GM08714 (cell line): ENCODE measurements around the gene CSF1R.

Source experiments
- H3K4me3 ChIP-seq: fragments of 200-500 bp; sonication (Bioruptor generic); 2 replicates; pipeline ENCODE4 v1.5.1; 2014; ENCODE audit warnings: mild to moderate bottlenecking, low read length, inconsistent platforms
- ZNF274 ChIP-seq: IDR thresholded peaks from 2 replicates; pipeline ENCODE4 v1.6.1; 2012; ENCODE audit warnings: mild to moderate bottlenecking, low read depth, low read length

Gene CSF1R

GRCh38 chr5:150077996-150078801, 8.2 kb downstream of the CSF1R start:
- H3K4me3 ChIP-seq: no peak overlapping the region
- TF ChIP-seq ZNF274: no peak

GRCh38 chr5:150077060-150077459, 9.3 kb downstream of the CSF1R start:
- no peak overlapping the region for H3K4me3 ChIP-seq
- TF ChIP-seq ZNF274: no peak

GRCh38 chr5:150075806-150076205, 10.5 kb downstream of the CSF1R start:
- no peak for TF ChIP-seq ZNF274
- no peak overlapping the region for H3K4me3 ChIP-seq

GRCh38 chr5:150075233-150075632, 11.1 kb downstream of the CSF1R start:
- TF ChIP-seq ZNF274: no peak
- no peak overlapping the region for H3K4me3 ChIP-seq

DNA sequence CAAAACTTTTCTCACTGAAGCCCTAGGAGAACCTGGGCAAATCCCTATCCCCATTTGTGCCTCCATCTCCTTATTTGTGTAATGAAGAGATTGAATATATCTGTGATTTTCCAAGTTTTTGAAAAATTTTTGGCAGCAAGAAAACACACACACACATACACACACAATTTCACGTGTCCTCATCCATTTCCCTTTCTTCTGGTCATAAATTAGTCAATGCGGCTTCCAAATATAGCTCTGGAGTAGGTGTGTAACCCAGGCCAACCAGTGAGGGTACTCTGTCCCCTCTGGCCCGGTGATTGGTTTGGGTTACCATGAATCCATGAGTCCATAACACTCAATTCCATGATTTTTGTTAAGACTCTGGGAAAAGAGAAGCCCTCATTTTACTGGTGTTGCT, 12.7 kb downstream of the CSF1R start:
- H3K4me3 ChIP-seq: no peak overlapping the region
- no peak for TF ChIP-seq ZNF274

- TF ChIP-seq ZNF274: no peak
Measured at GRCh38 chr5:150073086-150073625, 13.2 kb downstream of the CSF1R start.

GRCh38 chr5:150070821-150071220, 15.5 kb downstream of the CSF1R start:
- no peak overlapping the region for H3K4me3 ChIP-seq
- TF ChIP-seq ZNF274: no peak

More at GRCh38 chr5:150073086-150073625, 13.2 kb downstream of the CSF1R start:
- no peak overlapping the region for H3K4me3 ChIP-seq

DNA sequence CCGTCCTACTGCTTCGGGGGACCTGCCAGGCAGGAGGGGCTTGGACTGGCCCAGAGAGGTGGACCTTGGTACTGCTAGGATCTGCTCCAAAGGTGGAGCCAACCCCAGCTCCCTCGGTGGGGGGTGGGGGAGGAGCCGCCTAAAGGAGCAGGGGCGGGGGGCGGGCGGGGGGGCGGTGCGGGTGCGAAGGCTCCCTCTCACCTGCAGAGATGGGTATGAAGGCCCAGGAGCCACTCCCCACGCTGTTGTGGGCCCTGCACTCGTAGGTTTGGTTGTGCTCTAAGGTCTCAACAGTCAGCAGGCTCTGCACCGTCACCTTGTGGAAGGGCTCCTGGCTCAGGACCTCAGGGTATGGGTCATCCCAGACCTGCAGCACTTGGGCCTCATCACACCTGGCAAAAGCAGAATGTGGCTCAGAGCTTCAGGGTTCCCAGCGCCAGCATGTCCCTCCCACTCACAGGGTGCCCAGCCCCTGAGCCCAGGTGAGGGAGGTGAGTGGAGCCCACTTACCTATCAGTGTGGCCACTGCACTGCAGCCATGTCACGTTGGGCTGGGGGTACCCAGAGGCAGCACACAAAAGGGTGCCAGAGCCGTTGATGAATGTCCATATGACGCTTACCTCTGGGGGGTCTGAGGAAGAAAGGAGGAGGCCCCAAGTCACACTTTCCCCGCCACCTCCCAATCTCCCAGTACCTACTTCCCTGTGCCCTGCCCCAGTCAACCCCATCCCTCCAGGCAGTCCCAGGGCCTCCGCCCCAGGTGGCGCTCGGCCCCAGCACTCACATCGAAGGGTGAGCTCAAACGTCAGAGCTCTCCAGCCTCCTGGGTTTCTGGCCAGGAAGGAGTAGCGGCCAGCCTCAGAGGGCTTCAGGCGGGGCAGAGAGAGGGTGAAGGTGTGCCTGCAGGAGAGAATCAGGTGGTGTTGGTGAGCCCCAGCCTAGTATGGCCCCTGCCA, 16.4 kb downstream of the CSF1R start:
- H3K4me3 ChIP-seq: no peak overlapping the region
- TF ChIP-seq ZNF274: no peak

GRCh38 chr5:150068961-150069645, 17.3 kb downstream of the CSF1R start:
- H3K4me3 ChIP-seq: no peak overlapping the region
- TF ChIP-seq ZNF274: no peak

DNA sequence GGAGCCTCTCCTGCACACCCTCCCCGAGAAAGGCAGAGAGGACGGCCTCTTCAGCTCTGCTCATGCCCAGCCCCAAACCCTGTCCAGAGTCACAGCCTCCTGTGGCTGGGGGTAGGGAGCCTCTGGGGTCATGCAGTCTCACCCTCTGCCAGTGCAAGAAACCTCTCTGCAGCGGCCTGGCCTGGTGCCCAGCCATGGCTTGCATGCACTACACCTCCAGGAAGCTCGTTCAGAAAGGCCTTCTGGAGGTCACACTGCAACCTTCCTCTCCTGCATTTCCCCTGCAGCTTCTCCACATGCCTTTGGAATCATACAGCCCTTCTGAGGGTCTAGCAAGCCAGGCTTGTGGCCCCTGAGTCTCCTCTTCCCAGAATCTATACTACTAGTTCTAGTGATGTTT, 17.9 kb downstream of the CSF1R start:
- TF ChIP-seq ZNF274: no peak
- H3K4me3 ChIP-seq: no peak overlapping the region

DNA sequence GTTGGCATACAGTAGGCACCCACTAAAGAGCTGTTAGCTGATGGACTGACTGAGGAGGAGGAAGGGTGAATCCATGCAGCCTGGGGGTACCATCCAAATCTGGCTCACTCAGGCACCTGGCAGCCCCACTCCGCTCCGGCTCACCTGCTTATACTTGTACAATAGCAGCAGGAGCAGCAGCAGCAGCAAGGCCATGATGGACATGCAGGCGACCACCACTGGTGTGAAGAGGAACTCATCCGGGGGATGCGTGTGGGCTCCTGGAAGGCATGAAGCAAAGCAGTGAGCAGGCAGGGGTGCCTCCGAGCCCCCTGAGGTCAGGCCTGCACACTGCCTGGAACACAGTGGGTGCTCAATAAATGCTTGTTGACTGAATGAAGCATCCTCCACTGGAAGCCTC, 18.3 kb downstream of the CSF1R start:
- no peak for TF ChIP-seq ZNF274
- H3K4me3 ChIP-seq: no peak overlapping the region

- no peak for TF ChIP-seq ZNF274
- H3K4me3 ChIP-seq: no peak overlapping the region
Measured at GRCh38 chr5:150067405-150067960, 18.9 kb downstream of the CSF1R start.

DNA sequence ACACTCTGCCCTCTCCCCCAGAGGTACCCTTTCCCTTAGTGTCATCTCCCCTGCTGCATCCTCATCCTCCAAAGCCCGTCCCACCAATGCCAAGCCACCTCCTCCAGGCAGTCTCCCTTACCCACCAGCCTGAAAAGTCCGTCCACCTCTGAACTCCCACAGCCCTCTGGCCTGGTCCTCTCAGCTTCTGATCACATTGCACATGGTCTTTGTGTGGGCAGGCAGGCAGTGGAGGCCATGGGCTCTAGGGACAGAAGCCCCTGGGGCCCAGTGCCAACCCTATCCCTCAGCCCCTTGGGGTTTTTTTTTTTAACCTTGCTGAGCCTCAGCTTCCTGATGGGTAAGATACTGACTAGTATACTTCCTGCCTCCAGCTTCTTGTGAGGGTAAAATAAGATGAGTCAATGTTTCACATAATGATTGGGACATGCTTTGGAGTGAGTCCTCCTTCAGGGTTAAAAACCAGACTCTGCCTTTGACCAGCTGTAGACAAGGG, 19.4 kb downstream of the CSF1R start:
- no peak overlapping the region for H3K4me3 ChIP-seq
- no peak for TF ChIP-seq ZNF274
